DOHH2 (cell line): ENCODE measurements around the gene PDZRN3.

Experiments used
- CTCF ChIP-seq: fragments of 200-600 bp; sonication (generic); IDR thresholded peaks from one replicate; pipeline ENCODE4 v1.5.1; 2014; ENCODE audit warnings: antibody characterized with exemption, mild to moderate bottlenecking, low read depth, low read length; ENCODE audit not compliant: poor library complexity, severe bottlenecking
- EZH2phosphoT487 ChIP-seq: fragments of 200-600 bp; sonication (generic); IDR thresholded peaks from 2 replicates; pipeline ENCODE4 v1.6.1; 2017; ENCODE audit warnings: borderline replicate concordance, mild to moderate bottlenecking, antibody characterized with exemption, low read length, moderate library complexity, mixed read lengths

GRCh38 chr3:73622091-73622805 lies 2.5 kb downstream of the PDZRN3 start:
- TF ChIP-seq CTCF (no peak), EZH2phosphoT487 (no peak)
